Measurements from ENCODE around the gene EEF1AKMT3. TPM values are rescaled to one million over a fixed set of nuclear protein-coding genes. Genes with fewer than 3 reads are reported as not detected.

Gene EEF1AKMT3
- total and polyA plus RNA-seq, 2 experiments from 2014 or later = 1.3 to 5.3 TPM

GRCh38 chr12:57762463-57762862 lies 10.0 kb upstream of the EEF1AKMT3 start:
- H3K4me3 ChIP-seq = no peak overlapping the region
- Mint-ChIP-seq H3K27me3 (ENCODE audit: insufficient read depth, low read depth, poor library complexity) (peaks cover 68% of the 10 kb centered on the region), H3K9me3 (no peaks in the 10 kb centered on the region), H3K27ac (no peak overlapping the region), H3K4me3 (no peak overlapping the region), H3K4me1 (peaks cover 33% of the 10 kb centered on the region), H3K36me3 (ENCODE audit: low read depth) (peaks cover under 1% of the 10 kb centered on the region; the same call in 2 of the 3 replicates)
- no peaks in the 10 kb centered on the region for H3K79me2 ChIP-seq (replicated peaks; ENCODE audit: insufficient read depth)
- peaks cover 11% of the 10 kb centered on the region for H3F3A ChIP-seq (replicated peaks; ENCODE audit: low read depth)
- H3K36me3 ChIP-seq (ENCODE audit: insufficient read depth) = no peaks in the 10 kb centered on the region
- DNase-seq (ENCODE audit: low spot score) = no peak
- peaks cover 19% of the 10 kb centered on the region; the same call in 1 of the 2 replicates for H3K4me1 ChIP-seq (ENCODE audit: insufficient read depth)
- TF ChIP-seq JUNB (IDR thresholded peaks at IDR 0.05; ENCODE audit: unreplicated experiment) = no peak
- TF ChIP-seq ZNF331 (CRISPR knock-in tag; IDR thresholded peaks at IDR 0.05; ENCODE audit: low read depth) = no peak
- TF ChIP-seq POLR2AphosphoS5 (IDR thresholded peaks at IDR 0.05; ENCODE audit: low read depth) = no peak
- no peak for TF ChIP-seq EZH2phosphoT487 (IDR thresholded peaks at IDR 0.05; ENCODE audit: unreplicated experiment)
- TF ChIP-seq ZNF462 (CRISPR knock-in tag; IDR thresholded peaks at IDR 0.05) = no peak
- peaks cover 94% of the 10 kb centered on the region for H3K27me3 ChIP-seq (ENCODE audit: insufficient read depth)
- H3K9me2 ChIP-seq (ENCODE audit: insufficient read depth) = no peaks in the 10 kb centered on the region
- H4K20me1 ChIP-seq (replicated peaks; ENCODE audit: insufficient read depth) = peaks cover under 1% of the 10 kb centered on the region; the same call in 1 of the 2 replicates
- ATAC-seq = no peak
- H3K4me2 ChIP-seq = no peak overlapping the region
- H3K27ac ChIP-seq (ENCODE audit: low read depth) = no peak overlapping the region
- H2AFZ ChIP-seq = no peak overlapping the region
